Gastrocnemius medialis (tissue), 4 donors: ENCODE measurements around the gene MARVELD1. TPM values are rescaled to one million over a fixed set of nuclear protein-coding genes. Genes with fewer than 3 reads are reported as not detected.
"Not testable (repeated sequence)": the region's sequence is repeated elsewhere in the genome, so short reads cannot be mapped to it uniquely, and the experiment has no call there.

Experiments used
- ATAC-seq, 2 donors: fragments of 150-250 bp; one replicate each; pipeline ENCODE4 v1.9.1; 2016
- DNase-seq, 2 donors: peaks; one replicate each; pipeline ENCODE4 v3.0.0-alpha.2; 2019
- H3K27ac ChIP-seq, 4 donors: fragments of 200-600 bp; sonication (generic); 1 replicate in 1 of 4; 2 replicates in 3 of 4; pipeline ENCODE4 v1.5.1; 2016 to 2018; ENCODE audit warnings: mild to moderate bottlenecking in 2 of 4, moderate library complexity in 1 of 4
- H3K27me3 ChIP-seq, 3 donors: fragments of 200-600 bp; sonication (generic) in 2 of 3; 1 replicate in 1 of 3; 2 replicates in 2 of 3; pipeline versions ENCODE4 v1.5.1 to v1.6.0; 2016 to 2019; ENCODE audit warnings: mild to moderate bottlenecking in 1 of 3, moderate library complexity in 1 of 3
- H3K36me3 ChIP-seq, 2 donors: fragments of 200-600 bp; sonication (generic) in 1 of 2; one replicate each; pipeline ENCODE4 v1.5.1; 2017 to 2018
- H3K4me1 ChIP-seq, 2 donors: fragments of 200-600 bp; sonication (generic) in 1 of 2; one replicate each; pipeline ENCODE4 v1.5.1; 2016 to 2017; ENCODE audit warnings: mild to moderate bottlenecking in 2 of 2
- H3K4me3 ChIP-seq, 4 donors: fragments of 200-600 bp; sonication (generic) in 3 of 4; 1 replicate in 1 of 4; 2 replicates in 3 of 4; pipeline ENCODE4 v1.5.1; 2016 to 2019; ENCODE audit warnings: mild to moderate bottlenecking in 2 of 4
- H3K9me3 ChIP-seq, 3 donors: fragments of 200-600 bp; sonication (generic) in 2 of 3; 1 replicate in 1 of 3; 2 replicates in 2 of 3; pipeline ENCODE4 v1.5.1; 2016 to 2019
- POLR2A ChIP-seq, 2 donors: fragments of 450-650 bp; IDR thresholded peaks; one replicate each; pipeline ENCODE4 v1.6.1; 2017; ENCODE audit warnings: antibody characterized with exemption in 2 of 2, mild to moderate bottlenecking in 2 of 2, moderate library complexity in 2 of 2
- in situ Hi-C, 4 donors: fragments of 200-750 bp; cut with MboI; loops; one replicate each; pipeline versions ENCODE4 v1.15.0 to v1.8.0; 2017; ENCODE audit warnings: low sequenced_read_pairs in 4 of 4
- intact Hi-C: fragments of 100-400 bp; cut with DNase I; formaldehyde crosslinking; loops from one replicate; pipeline ENCODE4 v1.15.1; 2023; ENCODE audit warnings: low total_unique reads
- total RNA-seq, 4 donors: library from RNA; depleted of rRNA; stranded (reverse); fragments of >200 nt; gene quantifications; one replicate each; pipeline versions ENCODE4 v1.1.0 to v1.2.3, GENCODE V29; 2016
- TF ChIP-seq, protein P1 (sequence below), 5 experiments: fragments of 450-650 bp in 3 of 5; fragments of 200-600 bp in 2 of 5; sonication (generic) in 2 of 5; IDR thresholded peaks in 4 of 5; conservative IDR thresholded peaks in 1 of 5; 1 replicate in 4 of 5; 2 replicates in 1 of 5; pipeline ENCODE4 v1.5.1; 2016 to 2019; ENCODE audit warnings: antibody characterized with exemption in 5 of 5, mild to moderate bottlenecking in 3 of 5, moderate library complexity in 3 of 5

The MARVELD1 gene
- total RNA-seq, 4 donors from 2014 or later = 3.2 to 5.1 (median 3.9) TPM

- Histone ChIP-seq H3K9me3 (no peaks in the 10 kb centered on the region), H3K36me3 (no peaks in the 10 kb centered on the region), H3K27me3 (no peaks in the 10 kb centered on the region), H3K27ac (peak overlapping the region; percentile 79 to 92 (median 80)), H3K4me1 (peaks cover 30 to 39% of the 10 kb centered on the region in 2 donors), H3K4me3 (peak overlapping the region; percentile 69 to 97 (median 82))
- DNase-seq = no peak
- in situ Hi-C loops (no loop called here), intact Hi-C loops (loop anchor here (2.0 to 5.0 kb wide), 3 partner anchors 47 to 191 kb away; partner anchors contain the start of genes MMS19, PI4K2A and UBTD1)
- TF ChIP-seq POLR2A (IDR thresholded peaks at IDR 0.05) = peak in 1 of 2 donors; percentile 8
- TF ChIP-seq, protein P1, sequence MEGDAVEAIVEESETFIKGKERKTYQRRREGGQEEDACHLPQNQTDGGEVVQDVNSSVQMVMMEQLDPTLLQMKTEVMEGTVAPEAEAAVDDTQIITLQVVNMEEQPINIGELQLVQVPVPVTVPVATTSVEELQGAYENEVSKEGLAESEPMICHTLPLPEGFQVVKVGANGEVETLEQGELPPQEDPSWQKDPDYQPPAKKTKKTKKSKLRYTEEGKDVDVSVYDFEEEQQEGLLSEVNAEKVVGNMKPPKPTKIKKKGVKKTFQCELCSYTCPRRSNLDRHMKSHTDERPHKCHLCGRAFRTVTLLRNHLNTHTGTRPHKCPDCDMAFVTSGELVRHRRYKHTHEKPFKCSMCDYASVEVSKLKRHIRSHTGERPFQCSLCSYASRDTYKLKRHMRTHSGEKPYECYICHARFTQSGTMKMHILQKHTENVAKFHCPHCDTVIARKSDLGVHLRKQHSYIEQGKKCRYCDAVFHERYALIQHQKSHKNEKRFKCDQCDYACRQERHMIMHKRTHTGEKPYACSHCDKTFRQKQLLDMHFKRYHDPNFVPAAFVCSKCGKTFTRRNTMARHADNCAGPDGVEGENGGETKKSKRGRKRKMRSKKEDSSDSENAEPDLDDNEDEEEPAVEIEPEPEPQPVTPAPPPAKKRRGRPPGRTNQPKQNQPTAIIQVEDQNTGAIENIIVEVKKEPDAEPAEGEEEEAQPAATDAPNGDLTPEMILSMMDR (IDR thresholded peaks at IDR 0.05 in 4 of 5, conservative IDR thresholded peaks at IDR 0.05 in 1 of 5) = no peak
- peak in 1 of 2 donors; percentile 3 for ATAC-seq
These were observed 25.4 kb upstream of the MARVELD1 start for GRCh38 chr10:97687785-97688781.

- no peaks in the 10 kb centered on the region for H3K27me3 ChIP-seq
- no peaks in the 10 kb centered on the region for H3K9me3 ChIP-seq
- H3K36me3 ChIP-seq = no peaks in the 10 kb centered on the region
- DNase-seq = peak in 1 of 2 donors; percentile 41
- in situ Hi-C loops (no loop called here), intact Hi-C loops (loop anchor here (5.0 kb wide), 2 partner anchors 133 to 192 kb away; partner anchors contain the start of genes MMS19 and UBTD1)
- TF ChIP-seq POLR2A (IDR thresholded peaks at IDR 0.05) = peak in 1 of 2 donors; percentile 9
- TF ChIP-seq, protein P1 (IDR thresholded peaks at IDR 0.05 in 4 of 5, conservative IDR thresholded peaks at IDR 0.05 in 1 of 5) = no peak
- H3K27ac ChIP-seq = peak overlapping the region in 1 of 4 donors; percentile 92
- H3K4me1 ChIP-seq = peaks cover 19 to 28% of the 10 kb centered on the region in 2 donors
- H3K4me3 ChIP-seq = no peak overlapping the region
- no peak for ATAC-seq
These were observed 23.9 kb upstream of the MARVELD1 start for GRCh38 chr10:97689559-97690020.

DNA sequence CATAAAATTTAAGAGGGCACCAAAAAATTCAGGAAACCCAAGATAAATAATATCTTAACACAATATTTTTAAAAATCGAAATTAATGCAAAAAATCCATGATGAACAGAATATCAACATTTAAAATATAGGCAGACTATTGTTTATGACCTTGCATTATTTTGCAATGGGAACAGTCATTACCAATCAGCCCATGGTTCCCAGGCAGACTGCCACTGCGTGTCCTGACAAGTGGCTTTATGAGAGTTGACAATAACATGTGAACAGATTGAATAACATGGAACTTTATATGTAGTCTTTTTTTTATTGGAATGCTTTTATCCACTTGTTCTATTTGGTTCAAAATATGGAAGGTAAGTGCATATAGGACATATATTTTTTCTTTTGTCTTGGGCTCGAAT lies 23.4 kb upstream of the MARVELD1 start:
- TF ChIP-seq, protein P1 (IDR thresholded peaks at IDR 0.05 in 4 of 5, conservative IDR thresholded peaks at IDR 0.05 in 1 of 5) = no peak
- TF ChIP-seq POLR2A (IDR thresholded peaks at IDR 0.05) = no peak
- DNase-seq = no peak
- H3K27ac ChIP-seq = no peak overlapping the region
- no peak overlapping the region for H3K4me3 ChIP-seq
- H3K36me3 ChIP-seq = no peaks in the 10 kb centered on the region
- in situ Hi-C loops (no loop called here), intact Hi-C loops (no loop called here)
- H3K4me1 ChIP-seq = peaks cover 16 to 23% of the 10 kb centered on the region in 2 donors
- ATAC-seq = no peak
- no peaks in the 10 kb centered on the region for H3K9me3 ChIP-seq
- no peaks in the 10 kb centered on the region for H3K27me3 ChIP-seq

GRCh38 chr10:97698072-97698655 lies 15.4 kb upstream of the MARVELD1 start:
- intact Hi-C loops, ATAC-seq, H3K4me3 ChIP-seq, DNase-seq, H3K9me3 ChIP-seq, H3K27me3 ChIP-seq, in situ Hi-C loops, H3K4me1 ChIP-seq, H3K27ac ChIP-seq, H3K36me3 ChIP-seq: not testable (repeated sequence)
